HG03342 (cell line): ENCODE measurements around the gene TTC21A.

Source experiments
- ATAC-seq: cut with Tn5 transposase; IDR thresholded peaks from one replicate; pipeline ENCODE4 v1.9.1; 2021; ENCODE audit warnings: mild to moderate bottlenecking, moderate library complexity; ENCODE audit not compliant: unreplicated experiment

Gene TTC21A

DNA sequence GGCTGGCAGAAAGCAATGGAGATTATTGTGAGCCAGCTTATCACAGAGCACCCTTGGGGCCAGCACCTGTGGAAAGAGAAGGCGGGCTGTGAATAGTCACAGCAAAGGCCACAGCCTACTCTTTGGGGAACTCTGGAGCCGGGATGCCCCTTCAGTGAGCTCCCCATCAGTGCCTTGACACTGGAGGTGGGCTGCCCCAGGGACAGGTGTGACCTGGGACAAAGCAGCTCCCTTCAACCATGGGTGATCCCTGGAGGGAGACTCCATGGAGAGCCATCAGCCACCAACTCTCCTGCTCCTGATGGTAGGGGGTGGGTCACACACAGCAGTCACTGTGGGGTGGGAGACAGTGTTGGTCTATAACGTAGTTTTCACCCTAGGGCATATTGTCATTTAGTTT, 5.8 kb downstream of the TTC21A start:
- ATAC-seq: no peak

DNA sequence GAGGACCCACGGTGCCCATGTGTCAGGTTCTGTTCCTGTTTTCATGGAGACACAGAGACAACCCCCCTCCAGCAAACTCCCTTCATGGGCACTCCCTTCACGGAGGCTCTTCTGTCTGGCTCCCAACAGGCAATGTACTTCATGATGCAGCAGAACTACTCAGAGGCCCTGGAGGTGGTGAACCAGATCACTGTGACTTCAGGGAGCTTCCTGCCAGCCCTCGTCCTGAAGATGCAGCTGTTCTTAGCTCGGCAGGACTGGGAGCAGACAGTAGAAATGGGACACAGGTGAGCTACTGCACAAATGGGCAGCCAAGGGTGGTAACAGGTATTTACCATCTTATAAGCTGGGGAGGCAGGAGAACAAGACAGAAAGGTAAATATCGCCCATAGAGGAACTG, 7.0 kb downstream of the TTC21A start:
- no peak for ATAC-seq

GRCh38 chr3:39115870-39116269, 8.4 kb downstream of the TTC21A start:
- ATAC-seq: no peak

DNA sequence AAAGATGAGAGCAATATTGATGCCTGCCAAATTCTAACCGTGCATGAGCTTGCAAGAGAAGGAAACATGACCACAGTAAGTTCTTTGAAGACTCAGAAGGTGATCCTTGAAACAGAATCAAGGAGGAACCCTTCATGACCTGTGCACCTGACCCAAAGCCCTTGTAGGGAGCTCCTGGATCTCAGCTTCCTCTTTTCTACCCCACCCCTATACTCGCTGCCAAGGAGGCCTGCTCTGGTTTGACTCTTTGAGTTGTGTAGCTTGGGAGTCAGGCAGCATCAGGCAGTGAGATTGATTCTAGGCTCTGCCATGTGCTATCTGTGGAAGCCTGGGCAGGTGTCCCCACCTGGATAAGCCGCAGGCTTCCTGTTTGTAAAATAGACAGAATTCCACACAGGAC, 10.6 kb downstream of the TTC21A start:
- ATAC-seq: no peak

DNA sequence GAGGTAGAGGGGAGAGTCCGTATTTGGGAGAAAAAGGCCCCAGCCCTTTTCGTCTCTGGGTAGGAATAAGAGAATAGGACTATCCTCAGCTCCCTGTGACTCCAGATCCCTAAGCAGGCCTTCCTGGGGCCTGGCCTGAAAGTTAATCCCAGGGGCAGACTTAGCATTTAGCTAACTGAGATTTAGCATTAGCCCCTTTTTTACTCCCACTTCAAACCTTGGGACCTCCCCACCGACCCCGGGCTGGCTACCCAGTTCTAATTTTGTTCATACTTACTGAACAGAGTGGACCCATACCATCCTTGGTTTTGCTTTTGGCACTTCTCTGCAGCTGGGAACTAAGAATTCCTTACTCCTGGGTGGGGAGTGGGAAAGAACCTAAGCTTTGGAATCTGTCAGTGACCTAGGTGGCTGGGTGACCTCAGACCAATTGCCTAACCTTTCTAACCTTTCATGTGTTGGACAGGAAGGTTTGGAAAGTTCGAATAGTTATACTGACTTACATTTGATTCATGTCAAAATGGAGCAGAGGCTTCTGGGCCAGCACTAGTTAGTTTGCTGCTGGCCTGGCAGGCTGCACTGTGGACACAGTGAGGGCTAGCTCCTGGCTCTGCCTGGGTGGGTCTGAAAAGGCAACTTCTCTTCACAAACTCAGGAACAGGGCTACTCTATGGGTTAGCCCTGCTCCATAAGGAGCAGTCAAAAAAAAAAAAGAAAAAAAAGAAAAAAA, 11.6 kb downstream of the TTC21A start:
- no peak for ATAC-seq

DNA sequence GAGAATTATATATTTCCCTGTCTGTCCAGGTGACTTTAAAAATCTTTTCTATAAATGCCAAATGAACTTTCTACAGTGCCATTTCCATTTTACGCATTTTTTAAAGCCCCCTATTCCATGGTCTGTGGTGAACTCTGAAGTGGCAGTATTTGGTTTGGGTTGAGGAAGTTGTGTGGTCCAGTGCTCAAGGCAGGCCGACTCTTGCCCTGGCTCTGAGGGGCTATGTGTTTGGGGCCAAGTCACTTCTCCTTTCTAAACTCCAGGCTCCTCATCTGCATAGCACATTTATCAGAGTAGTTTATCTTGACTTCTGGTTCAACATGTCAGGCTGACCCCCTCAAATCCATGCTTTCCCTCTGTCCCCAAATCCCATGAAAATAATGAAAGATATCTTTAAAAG, 14.1 kb downstream of the TTC21A start:
- no peak for ATAC-seq

DNA sequence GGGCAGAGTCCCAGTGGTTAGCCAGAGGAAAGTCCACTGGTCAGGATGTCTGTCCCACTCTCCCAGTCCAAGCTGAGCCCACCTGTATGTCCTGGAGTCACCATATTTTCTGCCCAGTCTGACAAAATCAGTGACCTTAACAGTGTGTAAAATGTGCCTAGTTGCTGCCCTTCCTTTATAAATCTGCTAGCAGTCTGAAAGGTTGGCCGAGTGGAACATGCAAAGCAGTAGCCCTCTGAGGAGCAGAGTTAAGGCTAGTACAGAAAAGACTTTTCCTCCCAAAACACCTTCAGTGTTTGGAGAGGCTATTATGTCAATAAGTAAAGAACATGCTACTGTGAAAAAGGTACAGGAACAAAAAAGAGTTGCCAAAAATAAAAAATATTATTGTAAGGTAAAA, 15.3 kb downstream of the TTC21A start:
- ATAC-seq: peak; percentile 73

GRCh38 chr3:39124876-39125840, 17.7 kb downstream of the TTC21A start:
- no peak for ATAC-seq

DNA sequence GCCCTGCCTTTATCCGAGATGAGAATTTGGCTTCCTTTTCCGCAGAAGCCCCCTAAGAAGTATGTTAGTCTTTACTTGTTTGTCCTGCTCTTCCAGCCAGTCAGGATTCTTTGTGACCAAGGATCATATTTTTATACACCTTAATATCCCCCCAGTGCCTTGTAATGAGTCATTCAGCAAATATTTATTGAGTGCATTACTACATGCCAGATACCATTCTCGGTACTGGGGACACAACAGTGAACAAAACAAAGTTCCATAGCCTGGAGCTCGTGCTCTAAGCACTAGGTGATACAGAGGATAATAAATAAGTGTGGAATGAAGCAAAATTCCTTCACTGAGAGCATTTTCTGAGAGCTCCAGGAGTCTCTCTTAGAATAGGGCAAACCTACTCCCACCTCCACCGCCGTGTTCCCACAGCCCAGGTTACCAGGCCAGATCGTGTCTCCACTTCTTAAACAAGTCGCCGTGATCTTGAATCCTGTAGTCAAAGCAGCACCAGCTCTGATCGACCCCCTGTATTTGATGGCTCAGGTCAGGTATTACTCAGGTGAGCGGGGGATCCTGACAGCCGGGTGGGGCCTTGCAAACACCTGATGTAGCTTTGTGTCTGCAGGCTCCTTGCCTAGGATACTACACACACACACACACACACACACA, 18.5 kb downstream of the TTC21A start:
- ATAC-seq: no peak

DNA sequence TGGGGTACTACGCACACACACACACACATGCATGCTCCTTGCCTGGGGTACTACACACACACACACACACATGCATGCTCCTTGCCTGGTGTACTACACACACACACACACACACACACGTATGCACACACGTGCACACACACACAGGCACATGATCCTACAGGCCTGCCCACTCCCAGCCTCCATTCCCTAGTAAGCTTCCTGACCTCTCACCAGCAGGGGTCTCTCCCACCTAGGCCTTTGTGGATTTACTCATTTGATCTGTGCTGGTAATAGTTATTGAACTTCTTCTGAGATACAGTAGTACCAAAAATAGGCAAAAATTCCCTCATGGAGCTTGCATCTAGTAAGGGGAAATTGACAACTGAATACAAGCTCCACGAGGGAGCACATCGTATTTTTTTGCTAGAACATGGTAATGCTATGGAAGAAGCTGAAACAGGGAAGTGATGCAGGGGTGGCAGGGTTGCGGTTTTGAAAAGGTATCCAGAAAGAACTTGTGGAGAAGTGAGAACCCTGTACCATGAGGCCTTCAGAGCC, 19.1 kb downstream of the TTC21A start:
- ATAC-seq: no peak

DNA sequence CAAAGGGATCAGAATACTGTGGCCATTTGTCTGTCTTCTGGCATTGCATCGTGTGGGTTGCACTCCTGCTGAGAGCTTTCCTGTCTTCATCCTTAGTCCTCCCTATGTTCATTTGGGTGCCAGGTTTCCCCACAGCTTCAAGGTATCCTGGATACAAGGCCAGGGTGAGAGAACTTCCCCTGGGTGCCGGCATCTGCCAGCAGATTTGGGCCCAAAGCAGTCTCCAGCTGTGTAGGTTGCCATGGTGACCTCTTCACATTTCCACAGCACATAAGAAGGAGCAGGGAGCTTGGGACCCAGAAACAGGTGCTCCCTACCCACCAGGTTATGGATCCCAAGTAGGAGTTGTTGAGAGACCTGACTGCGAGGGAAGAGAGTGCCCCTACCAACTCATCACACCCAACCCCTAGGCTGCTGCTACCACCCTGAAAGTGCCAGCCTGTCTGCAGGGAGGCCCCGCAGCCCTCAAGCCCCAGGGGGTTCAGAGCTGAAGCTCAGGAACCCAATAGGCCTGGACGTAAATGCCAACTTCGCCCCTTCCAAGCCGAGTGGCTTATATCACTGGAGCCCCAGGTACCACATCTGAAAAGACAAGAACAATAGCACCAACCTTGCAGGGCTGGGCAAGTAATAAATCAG, 19.9 kb downstream of the TTC21A start:
- ATAC-seq: no peak

DNA sequence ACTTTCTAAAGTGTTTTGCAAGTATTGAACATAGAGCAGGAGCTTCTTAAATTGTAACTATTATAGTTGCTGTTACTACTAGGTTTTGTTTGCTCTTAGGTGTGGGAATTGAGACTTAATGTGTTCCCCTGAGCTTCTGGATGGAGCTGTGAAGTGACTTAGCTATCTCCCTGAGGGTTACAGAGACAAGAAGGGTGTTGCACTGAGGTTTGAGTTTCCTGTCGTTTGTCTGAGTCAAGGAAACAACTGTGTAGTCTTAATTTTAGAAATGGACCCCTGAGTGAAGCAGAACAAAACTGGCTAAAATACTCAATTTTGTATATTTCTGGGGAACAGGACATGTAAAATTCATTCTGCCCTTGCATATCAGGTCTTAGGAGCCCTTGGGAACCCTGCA, 20.4 kb downstream of the TTC21A start:
- no peak for ATAC-seq

DNA sequence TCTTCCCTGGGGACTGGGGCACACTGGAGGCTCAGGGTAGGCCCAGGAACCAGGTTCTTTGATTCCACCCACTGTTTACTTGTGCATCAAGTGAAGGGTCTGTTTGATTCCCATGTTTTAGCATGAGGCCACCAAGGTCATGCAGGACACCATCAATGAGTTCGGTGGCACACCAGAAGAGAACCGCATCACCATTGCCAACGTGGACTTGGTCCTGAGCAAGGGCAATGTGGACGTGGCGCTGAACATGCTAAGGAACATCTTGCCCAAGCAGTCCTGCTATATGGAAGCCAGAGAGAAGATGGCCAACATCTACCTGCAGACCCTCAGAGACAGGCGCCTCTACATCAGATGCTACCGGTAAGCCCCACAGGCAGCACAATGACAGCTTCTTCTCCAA, 21.5 kb downstream of the TTC21A start:
- no peak for ATAC-seq

DNA sequence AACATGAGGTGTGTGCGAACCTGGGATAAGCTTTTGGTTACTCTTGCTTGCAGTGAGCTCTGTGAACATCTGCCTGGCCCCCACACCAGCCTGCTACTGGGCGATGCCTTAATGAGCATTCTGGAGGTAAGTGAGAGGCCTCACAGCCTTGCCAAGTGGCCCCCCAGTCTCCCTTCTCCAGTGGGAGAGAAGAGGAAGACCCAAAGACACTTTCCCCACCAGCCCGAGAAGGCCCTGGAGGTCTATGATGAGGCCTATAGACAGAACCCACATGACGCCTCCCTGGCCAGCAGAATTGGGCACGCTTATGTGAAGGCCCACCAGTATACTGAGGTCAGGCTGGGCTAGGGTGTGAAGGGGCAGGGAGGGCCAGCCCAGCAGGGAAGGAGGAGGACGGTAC, 22.5 kb downstream of the TTC21A start:
- ATAC-seq: no peak

- no peak for ATAC-seq
Observed at GRCh38 chr3:39130693-39131265, 23.3 kb downstream of the TTC21A start.

- no peak for ATAC-seq
Observed at GRCh38 chr3:39132096-39133092, 24.9 kb downstream of the TTC21A start.

DNA sequence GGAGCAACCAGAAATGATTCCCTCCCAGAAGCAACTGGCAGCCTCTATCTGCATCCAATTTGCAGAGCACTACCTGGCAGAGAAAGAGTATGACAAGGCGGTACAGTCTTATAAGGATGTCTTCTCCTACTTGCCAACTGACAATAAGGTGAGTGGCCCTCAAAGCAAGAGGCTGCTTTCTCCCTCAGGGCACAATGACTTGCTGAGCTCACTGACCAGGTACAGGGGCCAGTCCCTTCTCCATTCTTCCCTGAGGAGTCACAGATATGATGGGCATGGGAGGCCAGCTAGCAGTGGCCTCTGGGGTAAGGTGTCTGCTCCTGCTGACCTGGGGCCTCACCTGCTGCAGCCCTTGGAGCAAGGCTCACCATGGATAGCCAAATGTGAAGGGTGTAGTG, 25.6 kb downstream of the TTC21A start:
- ATAC-seq: no peak

GRCh38 chr3:39133822-39134221, 26.3 kb downstream of the TTC21A start:
- no peak for ATAC-seq

- no peak for ATAC-seq
Observed at GRCh38 chr3:39134305-39134704, 26.8 kb downstream of the TTC21A start.
